Left lobe of liver (tissue), 2 donors: ENCODE results near the gene IL32. TPM values are rescaled to one million over a fixed set of nuclear protein-coding genes. Genes with fewer than 3 reads are reported as not detected.

ENCODE experiments used
- ATAC-seq: fragments of 200-7000 bp; cut with Tn5 transposase; one replicate; pipeline ENCODE4 v1.9.1; 2020; ENCODE audit warnings: mild to moderate bottlenecking, moderate library complexity
- DNase-seq: peaks from one replicate; pipeline ENCODE4 v3.0.0-alpha.2; 2020; ENCODE audit warnings: low spot score
- total RNA-seq: library from RNA; stranded (reverse); gene quantifications from one replicate; pipeline ENCODE4 v1.2.1, GENCODE V29; 2021
- donor health status: DM: no; HTN: no; CAD: no; lungs with moderate emphysema.
- donor health status: DM: no; HTN: yes; CAD: no.

Gene IL32
- total RNA-seq, 1 donor from 2014 or later, result 172 TPM

DNA sequence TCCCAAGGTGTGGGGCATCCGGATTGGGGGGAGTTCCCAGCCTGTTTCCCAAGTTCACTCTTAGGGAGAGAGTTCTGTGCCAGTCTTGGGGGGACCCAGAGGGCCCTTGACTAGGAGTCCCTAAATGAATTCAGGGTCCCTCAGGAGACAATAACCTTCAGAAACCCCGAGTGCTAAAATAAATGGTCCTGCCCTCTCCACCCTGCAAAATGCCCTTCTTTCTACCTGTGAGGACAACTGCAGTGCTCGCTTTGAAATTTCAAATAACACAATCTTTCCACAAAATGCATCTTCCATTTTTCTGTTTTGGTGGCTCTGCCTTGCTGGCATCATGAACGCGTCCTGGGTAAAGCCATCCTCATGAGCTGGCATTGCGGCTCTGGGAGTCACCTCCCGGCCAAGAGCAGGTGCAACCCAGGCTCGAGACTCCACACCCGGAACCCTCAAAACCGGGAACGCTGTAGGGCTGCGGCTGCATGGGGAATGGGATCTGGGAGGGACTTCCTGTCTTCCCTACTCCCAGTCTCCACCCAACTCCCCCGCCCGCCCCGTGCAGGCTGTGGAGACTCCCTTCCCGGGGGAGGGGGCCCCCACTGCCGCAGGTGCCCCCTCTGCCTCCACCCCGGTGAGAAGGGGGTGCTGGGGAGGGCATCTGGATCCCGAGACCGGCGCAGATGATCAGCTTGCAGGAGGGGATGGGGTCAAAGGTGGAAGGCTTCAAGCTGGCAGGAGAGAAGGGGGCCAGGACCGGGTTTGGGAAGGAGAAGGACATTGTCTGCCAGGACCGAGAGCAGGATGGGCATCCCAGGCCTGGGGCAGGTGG lies 46.8 kb downstream of the IL32 start, which contains the start of gene ZNF205:
TSS of gene ZNF205 (plus strand) at position 529 of the 823 bp plus-strand sequence. CDS start 845 bp downstream, outside the sequence.
- DNase-seq (peak; percentile 79), ATAC-seq (peak; percentile 99)

- no peak for DNase-seq
Observed at GRCh38 chr16:3112881-3113574, 47.6 kb downstream of the IL32 start.

GRCh38 chr16:3113765-3114479 lies 48.5 kb downstream of the IL32 start:
- ATAC-seq (no peak), DNase-seq (no peak)

More at GRCh38 chr16:3112881-3113574, 47.6 kb downstream of the IL32 start:
- peak; percentile 7 for ATAC-seq

DNA sequence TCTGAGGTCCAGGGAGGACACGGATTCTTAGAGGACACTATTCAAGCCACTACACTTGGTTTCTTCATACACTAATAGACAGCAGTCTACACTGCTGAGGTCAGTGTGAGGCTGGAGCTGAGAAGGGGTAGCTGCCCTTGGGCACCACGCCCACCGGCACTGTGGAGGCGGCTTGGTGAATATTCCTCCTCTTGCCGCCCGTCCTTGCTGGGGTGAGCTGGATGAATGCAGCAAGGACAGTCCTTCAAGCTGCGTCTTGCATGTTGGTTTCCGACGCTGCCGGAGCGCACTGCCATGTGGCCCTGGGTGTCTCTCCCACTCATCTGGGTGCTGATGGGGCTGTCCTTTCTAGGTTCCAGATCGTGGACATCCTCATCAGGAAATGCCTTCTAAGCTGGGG lies 49.6 kb downstream of the IL32 start:
- DNase-seq, result no peak
- no peak for ATAC-seq

GRCh38 chr16:3115561-3115960 lies 50.1 kb downstream of the IL32 start:
- no peak for DNase-seq
- ATAC-seq, result no peak

GRCh38 chr16:3118204-3118790 lies 52.9 kb downstream of the IL32 start:
- no peak for DNase-seq
- ATAC-seq, result no peak

DNA sequence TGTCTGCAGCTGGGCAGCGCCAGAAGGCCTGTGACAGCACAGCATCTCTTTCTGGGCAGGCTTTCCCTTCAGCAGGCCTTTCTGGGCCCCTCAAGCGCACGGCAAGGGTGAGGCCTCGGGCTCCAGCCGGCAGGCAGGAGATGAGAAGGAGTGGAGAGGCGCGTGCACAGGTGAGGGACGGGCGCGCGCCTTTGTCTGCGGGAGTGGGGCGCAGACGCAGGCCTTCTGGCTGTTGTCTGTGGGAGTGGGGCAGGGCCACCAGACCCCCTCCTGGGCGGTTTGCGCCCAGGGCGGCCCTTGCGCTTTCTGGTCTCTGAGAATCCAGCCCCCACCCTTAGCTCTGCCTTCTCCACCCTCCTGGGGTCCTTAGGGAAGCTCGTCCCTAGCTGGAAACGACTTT lies 53.4 kb downstream of the IL32 start:
- no peak for ATAC-seq
- DNase-seq, result no peak

Other genes with a start within 250 kb of the IL32 start
- not detected for gene PRSS21, start 248.4 kb upstream of the IL32 start, total RNA-seq
- gene ZG16B, start 235.3 kb upstream of the IL32 start, total RNA-seq, result not detected
- gene PRSS22, start 207.5 kb upstream of the IL32 start, total RNA-seq, result 0.70 TPM
- 5.9 TPM for gene FLYWCH2, start 182.4 kb upstream of the IL32 start, total RNA-seq
- 18.8 TPM for gene FLYWCH1, start 153.7 kb upstream of the IL32 start, total RNA-seq
- not detected for gene KREMEN2, start 101.4 kb upstream of the IL32 start, total RNA-seq
- gene PAQR4, start 96.3 kb upstream of the IL32 start, total RNA-seq, result 1.5 TPM
- 0.98 TPM for gene PKMYT1, start 85.2 kb upstream of the IL32 start, total RNA-seq
- gene CLDN9, start 52.7 kb upstream of the IL32 start, total RNA-seq, result 1.5 TPM
- gene CLDN6, start 47.5 kb upstream of the IL32 start, total RNA-seq, result 0.96 TPM
- 4.3 TPM for gene TNFRSF12A, start 45.3 kb upstream of the IL32 start, total RNA-seq
- 11.2 TPM for gene HCFC1R1, start 41.7 kb upstream of the IL32 start, total RNA-seq
- 9.6 TPM for gene THOC6, start 41.6 kb upstream of the IL32 start, total RNA-seq
- 0.58 TPM for gene BICDL2, start 28.7 kb upstream of the IL32 start, total RNA-seq
- 0.96 TPM for gene MMP25, start 19.1 kb upstream of the IL32 start, total RNA-seq
- 0.10 TPM for gene ZSCAN10, start 33.7 kb downstream of the IL32 start, total RNA-seq
- 7.0 TPM for gene ZNF205, start 46.9 kb downstream of the IL32 start, total RNA-seq
- gene ZNF213, start 69.4 kb downstream of the IL32 start, total RNA-seq, result 2.7 TPM
- not detected for gene OR1F1, start 122.6 kb downstream of the IL32 start, total RNA-seq
- 2.2 TPM for gene ZNF200, start 169.5 kb downstream of the IL32 start, total RNA-seq
- 0.88 TPM for gene MEFV, start 191.0 kb downstream of the IL32 start, total RNA-seq
- gene ZNF263, start 217.9 kb downstream of the IL32 start, total RNA-seq, result 8.4 TPM
- 1.6 TPM for gene TIGD7, start 239.8 kb downstream of the IL32 start, total RNA-seq
- 10.2 TPM for gene ZNF75A, start 239.9 kb downstream of the IL32 start, total RNA-seq